NCI-H1105 (cell line): Measurements from ENCODE around the gene PLPP3.

Experiments
- DNase-seq: peaks from one replicate; lab custom pipeline; 2025; lab: John Stamatoyannopoulos, UW

PLPP3 gene

DNA sequence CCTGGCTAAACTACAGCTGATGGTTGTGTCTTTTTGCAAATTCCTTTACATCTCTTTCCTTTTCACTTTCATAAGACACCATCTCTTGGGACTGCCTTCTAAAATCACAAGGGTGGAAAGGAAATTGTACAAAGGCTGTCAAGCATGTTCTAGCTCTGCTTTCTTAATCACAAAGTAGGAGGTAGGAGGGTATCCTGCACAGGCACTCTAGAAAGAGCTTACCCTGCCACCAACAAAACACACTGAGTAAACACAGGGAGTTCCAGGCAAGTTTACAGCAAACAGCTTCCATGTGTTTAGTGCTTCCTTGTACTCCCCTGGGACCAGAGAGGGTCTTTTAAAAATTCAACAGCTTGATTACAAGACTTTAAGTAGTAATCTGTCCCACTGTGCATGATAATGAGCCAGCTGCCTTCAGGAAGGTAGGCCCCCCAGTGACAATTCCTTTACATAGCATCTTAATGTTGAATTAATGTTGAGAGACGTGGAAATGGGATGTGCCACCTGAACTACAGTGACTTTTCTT is 2.4 kb downstream of the PLPP3 start:
- DNase-seq: no peak

DNA sequence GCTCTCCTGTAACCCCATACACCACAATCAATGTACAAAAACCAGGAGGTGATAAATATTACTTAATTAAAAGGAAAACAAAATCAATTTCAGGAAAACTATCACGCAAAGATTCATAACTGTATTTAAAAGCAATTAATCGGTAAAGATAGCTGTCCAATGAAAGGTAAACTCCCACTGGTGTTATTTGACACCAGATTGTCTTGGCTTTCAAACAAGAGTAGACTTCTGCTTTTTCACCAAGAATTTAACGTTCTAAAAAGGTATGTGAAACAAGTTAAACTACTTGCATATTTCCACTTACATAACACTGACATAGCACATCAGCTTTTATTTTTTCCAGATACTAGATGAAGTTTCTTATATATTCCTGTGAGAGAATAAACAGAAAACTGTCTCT is 3.5 kb downstream of the PLPP3 start:
- no peak for DNase-seq

DNA sequence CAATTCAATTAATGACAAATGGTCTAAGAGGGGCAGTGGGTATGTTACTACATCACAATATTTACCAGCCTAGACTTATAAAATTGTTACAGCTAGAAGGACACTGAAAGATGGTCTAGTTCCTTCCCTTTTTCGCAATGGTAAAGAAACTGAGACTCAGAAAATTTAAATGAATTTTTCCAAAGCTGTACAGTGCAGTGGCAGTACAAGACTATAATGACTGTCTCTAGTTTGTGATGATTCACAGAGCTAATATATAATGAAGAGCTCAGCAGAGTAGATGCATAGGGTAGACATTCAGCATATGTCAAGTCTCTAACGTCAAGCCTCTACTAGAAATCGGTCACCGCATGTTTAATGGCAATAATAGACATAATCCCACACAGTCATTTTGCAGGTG is 4.6 kb downstream of the PLPP3 start:
- no peak for DNase-seq

DNA sequence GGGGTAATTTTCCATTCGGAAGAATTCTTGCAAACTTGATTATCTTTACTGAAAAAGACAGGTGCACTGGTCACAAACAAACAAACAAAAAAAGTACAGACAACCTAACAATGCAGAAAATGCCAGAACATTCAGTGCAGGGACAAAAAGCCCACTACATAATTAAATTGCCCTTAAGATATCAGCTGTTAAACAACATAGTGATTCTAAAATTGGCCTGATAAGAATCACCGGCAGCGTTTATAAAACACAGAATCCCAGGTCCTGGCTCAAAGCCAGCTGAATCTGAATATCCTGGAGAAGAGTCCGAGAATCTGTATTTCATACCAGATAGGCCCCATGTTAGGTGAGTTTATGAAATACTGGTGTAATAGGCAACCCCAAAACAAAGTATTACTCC is 6.1 kb downstream of the PLPP3 start:
- no peak for DNase-seq

DNA sequence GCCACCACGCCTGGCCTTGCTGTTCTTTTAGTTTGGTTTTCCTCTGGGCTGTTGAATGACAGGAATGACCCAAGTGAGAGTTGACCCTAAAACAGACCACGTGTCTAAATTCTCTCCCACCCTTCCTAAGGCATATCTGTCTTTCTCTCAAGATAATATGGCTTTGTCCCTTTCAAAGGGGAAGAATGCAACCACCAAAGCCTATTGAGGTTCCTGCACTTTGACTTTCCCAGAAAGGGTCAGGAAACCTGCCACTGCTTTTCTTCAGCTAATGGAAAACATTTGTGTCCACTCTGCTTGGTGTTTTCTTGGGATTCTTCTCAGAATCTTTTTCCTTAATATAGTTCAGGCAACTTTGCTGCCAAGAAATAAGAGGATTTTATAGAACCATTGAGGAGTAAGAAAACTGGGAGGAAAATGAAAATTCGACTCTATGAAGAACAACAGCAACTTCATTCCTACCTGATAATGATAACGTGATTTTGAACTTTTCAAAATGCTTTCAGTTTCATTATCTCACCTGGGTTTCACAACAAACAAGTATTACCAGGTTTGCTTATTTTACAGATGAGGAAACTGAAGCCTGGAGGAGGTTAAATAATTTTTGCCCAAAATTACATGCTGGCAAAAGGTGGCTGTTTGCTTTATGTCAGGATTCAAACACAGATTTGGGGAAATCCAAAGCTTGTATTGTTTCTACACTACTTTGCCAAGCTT is 6.9 kb downstream of the PLPP3 start:
- DNase-seq: no peak

DNA sequence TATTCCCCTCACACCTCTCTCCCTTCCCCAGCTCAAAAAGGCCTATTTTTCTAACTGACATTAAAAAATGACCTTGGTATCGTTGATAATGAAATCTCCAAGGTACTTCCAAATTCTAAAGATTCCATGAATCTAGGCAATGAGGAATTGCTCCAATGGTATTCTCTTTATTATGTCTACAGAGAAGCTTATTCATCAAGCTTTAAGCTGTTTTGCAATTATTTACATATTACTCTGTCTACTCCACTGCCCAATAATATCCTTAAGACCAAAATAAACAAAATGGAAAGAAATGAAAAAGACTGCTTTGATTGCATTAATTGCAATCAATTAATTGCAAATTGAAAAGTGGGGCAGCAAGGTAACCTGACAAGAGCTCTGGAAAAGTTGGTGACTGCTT is 7.9 kb downstream of the PLPP3 start:
- no peak for DNase-seq

DNA sequence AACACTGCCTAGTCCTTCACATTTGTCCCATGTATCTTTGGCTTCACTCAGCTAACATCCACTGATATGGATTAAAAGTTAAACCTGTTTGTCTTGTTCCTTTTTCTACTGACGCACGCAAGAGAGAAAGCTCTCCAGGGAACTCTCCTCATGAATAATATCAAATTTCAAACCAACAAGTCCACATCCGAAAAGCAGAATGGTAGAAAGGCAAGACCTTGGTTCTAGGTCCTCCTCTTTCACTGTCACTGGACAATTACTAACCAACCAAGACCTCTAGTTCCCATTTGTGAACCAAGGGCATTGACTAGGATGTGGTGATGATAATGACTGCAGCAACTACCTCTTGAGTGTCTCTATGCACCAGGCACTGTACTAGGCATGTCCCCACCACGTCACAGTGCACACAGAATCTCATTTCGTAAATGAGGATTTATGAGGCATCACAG is 8.4 kb downstream of the PLPP3 start:
- no peak for DNase-seq

DNA sequence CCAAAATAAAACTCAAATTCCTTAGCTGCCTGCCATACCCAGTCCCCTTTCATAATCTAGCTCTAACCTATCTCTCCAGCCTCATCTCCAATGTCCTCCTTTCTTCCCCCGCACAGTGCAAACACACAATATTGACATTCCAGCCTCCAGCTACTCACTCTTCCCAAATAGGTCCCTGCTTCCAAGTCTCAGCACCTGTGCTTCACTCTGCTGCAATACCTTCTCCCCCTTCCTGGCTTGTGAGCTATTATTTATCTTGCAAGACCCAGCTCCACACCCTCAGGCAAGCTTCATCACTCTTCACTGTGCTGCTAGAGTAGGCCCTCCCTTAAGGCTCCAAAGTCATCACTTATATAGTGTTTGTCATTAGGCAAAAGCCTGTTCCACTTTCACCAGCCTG is 9.7 kb downstream of the PLPP3 start:
- DNase-seq: no peak

DNA sequence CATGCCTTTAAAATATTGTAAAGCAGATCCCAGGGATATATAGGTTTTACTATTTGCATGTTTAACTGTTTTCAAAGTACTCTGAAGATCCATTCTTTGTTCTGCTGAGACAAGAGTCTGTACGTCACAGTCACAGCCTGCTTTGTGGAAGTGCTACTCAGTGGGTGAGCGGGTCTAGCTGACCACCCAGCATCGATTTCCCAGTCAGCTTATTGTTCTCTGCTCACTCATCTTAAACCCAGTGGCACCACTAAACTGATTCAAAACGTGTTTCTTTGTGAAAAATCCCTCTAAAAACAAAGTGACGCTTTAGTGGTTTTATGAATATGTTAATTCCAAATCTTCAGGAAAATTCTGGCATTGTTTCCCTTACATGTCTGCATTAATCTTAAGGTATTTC is 12.4 kb downstream of the PLPP3 start:
- no peak for DNase-seq

DNA sequence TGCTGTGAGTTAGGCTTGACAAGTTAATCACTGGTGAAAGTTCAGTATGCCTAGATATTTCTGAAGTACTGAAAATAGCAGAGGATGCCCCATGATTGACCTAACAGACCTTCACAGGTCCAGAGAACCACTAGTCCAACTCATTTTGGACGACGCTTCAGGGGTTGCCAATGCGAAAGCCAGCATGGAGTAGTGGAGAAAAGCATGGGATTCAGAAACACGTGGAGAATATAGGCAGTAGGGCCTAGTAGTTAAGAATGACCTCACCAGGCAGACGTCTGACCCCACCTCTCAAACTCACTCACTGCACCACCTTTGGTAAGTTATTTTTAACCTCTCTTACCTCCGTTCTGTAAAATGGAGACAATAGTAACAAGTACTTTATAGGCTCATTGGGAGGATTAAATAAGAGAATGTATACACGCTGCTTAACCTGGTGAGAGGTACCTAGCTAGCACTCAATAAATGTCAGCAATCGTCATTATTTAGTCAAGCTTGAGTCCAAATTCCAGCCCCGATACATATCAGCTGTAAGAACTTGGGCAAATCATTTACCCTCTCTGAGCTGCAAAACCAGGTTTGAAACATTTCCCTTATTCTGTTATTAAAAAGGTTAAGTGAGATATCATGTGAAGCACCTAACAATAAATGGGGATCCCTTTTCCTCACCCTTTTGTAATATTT is 13.2 kb downstream of the PLPP3 start:
- no peak for DNase-seq

DNA sequence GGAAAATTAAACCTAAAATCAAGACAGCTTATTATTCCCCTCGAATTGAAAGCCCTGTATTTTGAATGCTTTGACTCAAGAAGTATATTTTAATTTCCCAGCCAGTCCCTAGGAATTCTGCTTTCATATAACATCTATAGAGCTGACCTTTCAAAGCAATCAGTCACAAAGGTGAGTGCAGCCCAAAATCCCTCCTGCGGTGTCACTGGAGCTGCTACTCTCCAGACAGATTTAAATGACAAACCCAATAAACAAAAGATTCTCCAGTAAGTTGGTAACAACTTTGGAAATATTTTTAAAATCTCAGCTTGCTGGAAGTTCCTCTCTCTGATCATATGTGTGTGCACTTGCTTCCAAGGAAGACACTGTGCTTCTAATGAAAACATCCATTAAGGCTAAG is 14.7 kb downstream of the PLPP3 start:
- DNase-seq: no peak

DNA sequence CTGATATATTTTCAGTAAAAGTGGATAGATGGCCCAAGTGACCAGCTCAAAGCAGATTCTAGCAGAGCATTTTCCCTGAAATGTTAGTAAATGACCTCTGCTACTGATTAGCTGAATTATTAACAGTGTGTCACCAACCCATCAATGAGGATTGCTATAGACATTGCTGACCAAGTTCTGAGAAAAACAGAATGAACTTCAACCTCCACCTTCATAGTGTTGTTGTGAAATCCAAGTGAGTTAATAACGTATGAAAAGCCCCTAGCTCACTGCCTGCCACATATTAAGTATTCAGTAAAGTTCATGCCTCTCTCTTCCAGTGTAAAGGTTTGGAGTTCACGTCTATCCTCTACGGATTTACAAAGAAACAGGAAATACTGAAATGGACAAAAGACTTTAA is 15.8 kb downstream of the PLPP3 start:
- no peak for DNase-seq

DNA sequence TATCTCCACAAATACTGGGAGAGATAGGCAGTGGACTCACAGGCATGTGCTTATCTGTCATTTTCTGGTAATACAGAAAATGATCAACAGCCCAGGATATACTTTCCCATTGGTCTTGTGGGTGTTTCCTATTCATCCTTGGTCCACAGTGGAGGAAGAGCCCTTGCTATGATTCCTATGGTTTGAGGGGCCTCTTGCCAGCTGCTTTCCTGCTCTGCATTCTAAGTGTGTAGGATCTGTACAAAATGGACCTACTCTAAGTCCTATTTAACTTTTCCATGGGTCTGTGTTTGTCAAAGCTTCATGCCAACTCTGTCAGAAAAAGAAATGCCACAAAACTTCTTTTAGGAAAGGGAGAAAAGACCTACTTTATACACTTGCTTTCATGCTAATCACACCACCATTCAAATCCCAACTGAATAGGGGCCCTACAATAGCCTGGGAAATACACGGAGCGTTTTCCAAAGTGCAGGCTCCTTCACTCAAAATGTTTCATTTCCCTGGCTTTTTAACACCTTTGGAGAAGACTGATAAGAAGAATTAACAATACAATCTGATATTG is 16.4 kb downstream of the PLPP3 start:
- DNase-seq: no peak

DNA sequence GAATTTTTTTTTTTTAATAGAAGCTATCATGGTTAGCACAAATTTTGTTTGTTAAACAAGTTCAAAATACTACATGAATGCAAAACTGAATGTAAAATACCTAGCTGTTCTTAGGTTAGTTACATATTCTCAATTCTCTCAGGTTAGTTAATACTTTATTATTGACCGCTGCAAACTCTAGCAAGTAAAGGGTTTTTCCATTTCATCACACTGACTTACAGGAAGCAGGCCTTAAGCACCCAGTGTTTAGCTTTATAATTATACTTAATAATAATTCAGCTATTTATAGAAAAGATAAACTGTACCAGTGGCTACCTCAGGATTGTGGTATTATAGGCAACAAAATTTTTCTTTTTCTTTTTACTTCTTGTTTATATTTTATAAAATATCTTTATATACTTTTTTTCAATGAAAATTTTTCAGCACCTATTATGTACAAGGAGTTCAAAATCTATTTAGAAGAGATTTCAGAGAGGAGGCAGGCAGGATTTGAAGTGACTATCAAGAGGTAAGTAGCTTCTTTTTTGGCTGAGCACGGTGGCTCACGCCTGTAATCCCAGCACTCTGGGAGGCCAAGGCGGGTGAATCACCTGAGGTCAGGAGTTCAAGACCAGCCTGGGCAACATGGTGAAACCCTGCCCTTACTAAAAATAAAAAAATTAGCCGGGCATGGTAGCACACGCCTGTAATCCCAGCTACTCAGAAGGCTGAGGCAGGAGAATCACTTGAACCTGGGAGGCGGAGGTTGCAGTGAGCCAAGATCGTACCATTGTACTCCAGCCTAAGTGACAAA is 17.9 kb downstream of the PLPP3 start:
- no peak for DNase-seq

DNA sequence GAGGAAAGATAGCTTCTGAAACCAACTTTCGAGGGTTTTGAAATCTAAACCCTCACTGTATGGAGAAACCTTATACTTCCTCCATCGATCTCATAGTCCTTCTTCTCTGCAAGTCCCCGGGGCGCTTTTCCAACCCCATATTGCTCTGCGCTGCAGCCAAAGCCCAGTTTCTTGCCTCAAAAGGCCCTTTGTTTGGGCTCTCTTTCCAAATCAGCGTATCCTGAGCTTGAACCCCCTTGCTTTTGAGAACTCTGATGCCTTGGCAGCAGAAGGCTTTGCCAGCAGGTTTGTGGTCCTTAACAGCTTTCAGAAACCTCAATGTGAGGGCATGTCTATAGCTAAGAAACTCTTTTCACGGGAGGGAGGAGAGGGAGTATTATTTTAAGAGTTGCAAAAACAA is 21.6 kb downstream of the PLPP3 start:
- DNase-seq: no peak

DNA sequence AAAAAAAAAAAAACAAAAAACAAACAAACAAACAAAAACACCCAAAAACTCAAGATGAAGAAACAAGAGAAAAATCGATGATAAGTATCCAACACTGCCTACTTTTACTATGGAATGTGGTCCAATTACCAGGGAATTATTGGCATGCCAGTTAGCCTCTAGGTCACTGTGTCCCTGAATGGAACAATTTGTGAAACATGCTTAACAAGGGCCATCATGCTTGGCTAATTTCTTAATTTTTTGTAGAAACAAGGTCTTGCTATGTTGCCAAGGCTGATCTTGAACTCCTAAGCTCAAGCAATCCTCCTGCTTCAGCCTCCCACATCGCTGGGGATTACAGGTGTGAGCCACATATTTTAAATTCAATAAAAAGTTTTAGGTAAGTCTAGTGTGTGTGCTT is 23.9 kb downstream of the PLPP3 start:
- DNase-seq: no peak

DNA sequence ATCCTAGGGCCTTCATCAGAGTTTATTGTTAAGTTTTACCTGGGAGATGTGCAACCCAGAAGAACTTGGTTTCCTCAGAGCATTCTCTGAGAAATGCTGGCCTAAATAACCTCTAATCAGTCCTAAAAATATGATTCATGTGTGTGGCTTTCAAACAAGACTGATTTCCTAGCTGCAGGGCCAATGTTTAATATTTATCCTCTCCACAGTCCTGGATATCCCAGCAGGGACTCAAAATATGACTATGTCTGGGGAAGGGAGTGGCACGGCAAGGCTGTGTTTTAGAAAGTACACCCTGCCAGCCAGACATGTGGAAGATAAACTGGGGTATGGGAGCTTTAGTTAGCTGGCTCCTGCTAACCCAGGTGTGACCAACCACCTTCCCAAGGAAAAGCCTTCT is 26.3 kb downstream of the PLPP3 start:
- DNase-seq: no peak

DNA sequence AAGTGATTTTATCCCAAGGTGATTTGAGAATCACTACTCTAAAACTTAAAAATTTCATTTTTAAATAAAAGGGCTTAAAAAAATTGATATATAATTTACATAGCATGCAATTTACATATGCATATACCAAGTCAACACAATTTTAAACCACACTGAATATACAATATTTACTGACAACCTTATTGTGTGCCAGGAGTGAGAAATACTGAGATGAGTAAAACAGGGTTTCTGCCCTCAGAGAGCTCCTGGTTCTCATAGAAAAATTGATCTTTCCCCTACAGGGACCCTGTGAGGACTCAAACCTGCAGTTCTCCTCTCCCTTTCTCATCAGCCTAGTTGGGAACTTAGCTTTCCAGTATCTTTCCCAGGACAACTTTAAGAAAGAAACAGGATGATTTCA is 27.0 kb downstream of the PLPP3 start:
- no peak for DNase-seq

DNA sequence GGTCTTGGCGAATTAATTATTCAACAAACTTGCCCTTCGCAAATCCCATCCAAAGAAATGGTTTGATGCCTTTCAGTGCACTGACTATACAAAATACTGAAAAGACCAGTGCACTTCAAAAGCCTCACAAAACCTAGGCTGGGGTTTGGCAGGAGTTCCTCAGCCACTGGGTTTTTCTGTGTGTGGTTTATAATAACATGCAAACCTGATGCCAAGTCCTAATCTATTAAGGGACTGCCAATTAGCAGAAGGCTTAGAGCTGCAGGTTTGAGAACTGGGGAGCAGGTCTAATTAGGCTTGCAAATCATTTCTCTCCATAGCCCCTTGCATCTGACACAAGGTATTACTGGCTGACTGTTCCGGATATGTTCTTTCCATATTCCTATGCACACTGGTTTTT is 27.7 kb downstream of the PLPP3 start:
- peak; percentile 90 for DNase-seq

DNA sequence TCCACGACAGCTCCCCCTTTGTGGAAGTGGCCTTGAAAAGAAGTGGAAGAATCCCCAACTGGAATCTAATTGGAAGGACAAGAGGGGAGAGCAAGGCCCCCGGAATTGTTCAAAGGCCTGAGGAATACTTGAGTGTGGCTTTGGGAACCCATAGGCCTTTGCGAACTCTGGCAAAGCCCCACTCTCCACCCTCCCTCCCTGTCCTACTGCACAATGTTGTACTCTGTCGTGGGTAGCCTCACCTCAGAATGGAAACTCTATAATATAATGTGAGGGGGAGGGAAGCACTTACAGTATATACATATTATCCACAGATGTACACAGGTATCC is 28.5 kb downstream of the PLPP3 start:
- DNase-seq: no peak

DNA sequence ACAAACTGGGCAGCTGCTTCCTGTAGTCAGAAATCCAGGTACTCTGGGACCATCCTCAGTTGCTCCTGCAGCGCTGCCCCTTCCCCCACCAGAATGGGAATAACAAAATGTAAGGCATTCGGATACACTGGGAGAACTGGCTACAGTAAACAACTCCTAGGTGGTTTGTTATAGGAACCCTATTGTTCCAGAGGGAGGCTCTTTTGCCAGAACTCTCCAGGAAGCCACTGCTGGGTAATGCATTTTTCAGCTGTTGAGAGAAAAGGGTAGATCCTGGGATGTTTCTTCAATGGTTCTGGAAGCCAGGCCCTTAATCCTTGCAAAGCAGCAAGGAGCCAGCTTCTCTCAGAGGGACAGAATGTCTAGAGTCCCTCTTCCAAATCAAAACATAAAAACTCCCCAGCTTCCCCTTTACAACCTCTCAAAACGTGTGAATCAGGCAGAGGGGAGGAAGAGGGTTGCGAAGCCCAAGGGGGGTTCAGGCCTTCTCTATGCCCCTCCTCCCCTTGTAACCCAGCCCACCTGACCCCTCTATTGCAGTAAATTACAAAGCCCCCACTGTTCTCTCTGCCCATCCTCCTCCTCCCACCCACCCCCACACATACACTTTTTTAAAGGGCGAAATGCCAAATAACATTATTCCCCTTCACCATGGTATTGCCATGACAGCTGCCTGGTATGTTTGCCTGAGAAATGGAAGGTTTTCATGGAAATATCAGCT is 29.1 kb downstream of the PLPP3 start:
- no peak for DNase-seq

DNA sequence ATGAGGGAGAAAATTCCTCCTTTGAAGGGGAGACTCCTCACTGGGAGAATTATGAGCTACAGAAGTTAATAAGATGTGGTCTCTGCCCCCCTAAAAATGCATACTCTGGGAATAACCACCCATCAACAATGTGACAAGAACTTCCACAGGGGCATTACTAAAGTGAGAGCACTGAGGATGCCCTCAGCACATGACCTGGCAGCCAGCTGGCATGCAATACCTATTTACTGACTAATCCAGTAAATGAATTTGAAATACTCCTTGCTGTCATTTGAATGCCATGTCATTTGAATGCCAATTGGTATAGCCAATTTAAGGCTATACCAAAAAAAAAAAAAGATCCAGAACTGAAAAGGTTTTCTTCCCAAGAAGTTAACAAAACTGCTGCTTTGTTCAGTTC is 30.8 kb downstream of the PLPP3 start:
- no peak for DNase-seq
